A549 (cell line): ENCODE measurements around the gene TPI1. TPM values are rescaled to one million over a fixed set of nuclear protein-coding genes. Genes with fewer than 3 reads are reported as not detected.

Experiments
- ATAC-seq, 2 experiments: fragments of 200-7000 bp in 1 of 2; fragments of >200 bp in 1 of 2; cut with Nextera tagmentation in 1 of 2; cut with Tn5 transposase in 1 of 2; 3 replicates each; pipeline versions ENCODE4 v1.8.0 to v1.9.1; 2018 to 2020; ENCODE audit warnings: mild to moderate bottlenecking in 1 of 2, moderate library complexity in 1 of 2
- CTCF ChIA-PET: fragments of 300-600 bp; sonication (Branson Sonifier 250); formaldehyde crosslinking; extraction: SDS; loops from one replicate; lab custom pipeline; 2021; ENCODE audit warnings: antibody characterized with exemption, inconsistent platforms; lab: Yijun Ruan, JAX
- POLR2A ChIA-PET: fragments of 350-600 bp; formaldehyde crosslinking; extraction: SDS; loops from one replicate; lab custom pipeline; 2021; ENCODE audit warnings: antibody characterized with exemption, inconsistent platforms; lab: Yijun Ruan, JAX
- DNase-seq, 2 experiments: peaks; one replicate each; pipeline versions ENCODE4 v3.0.0 to v3.0.0-alpha.2; 2011 to 2016; ENCODE audit warnings: low read depth in 1 of 2, low spot score in 1 of 2
- FAIRE-seq: peaks from 2 replicates; lab custom pipeline; 2011; peaks lifted over from hg19 to GRCh38; lab: Jason Lieb, UNC
- H3K27ac ChIP-seq, 2 experiments: fragments of >200 bp; sonication (Bioruptor Twin); formaldehyde crosslinking; 3 replicates each; pipeline ENCODE4 v1.5.1; 2016 to 2017
- H3K4me1 ChIP-seq: fragments of >200 bp; sonication (Bioruptor Twin); formaldehyde crosslinking; 3 replicates; pipeline ENCODE4 v1.6.1; 2016
- H3K4me2 ChIP-seq: fragments of >200 bp; sonication (Bioruptor Twin); formaldehyde crosslinking; 3 replicates; pipeline ENCODE4 v1.6.1; 2016
- H3K4me3 ChIP-seq: fragments of >200 bp; sonication (Bioruptor Twin); formaldehyde crosslinking; 3 replicates; pipeline ENCODE4 v1.5.1; 2016
- H3K9me3 ChIP-seq: fragments of >200 bp; sonication (Bioruptor Twin); formaldehyde crosslinking; 3 replicates; pipeline ENCODE4 v1.6.1; 2016
- ATOH8 ChIP-seq: fragments of 250-450 bp; sonication (Bioruptor Pico); IDR thresholded peaks from 2 replicates; pipeline ENCODE4 v1.5.0; 2020; ENCODE audit warnings: low read depth, mild to moderate bottlenecking, moderate library complexity
- CBX2 ChIP-seq: fragments of 200-600 bp; sonication (generic); IDR thresholded peaks from 2 replicates; pipeline ENCODE4 v1.6.1; 2016; ENCODE audit warnings: low read depth, mild to moderate bottlenecking, borderline replicate concordance
- CHD4 ChIP-seq: fragments of 200-600 bp; sonication (generic); IDR thresholded peaks from 2 replicates; pipeline ENCODE4 v1.6.1; 2016; ENCODE audit warnings: antibody characterized with exemption, mild to moderate bottlenecking, borderline replicate concordance
- E2F6 ChIP-seq: IDR thresholded peaks from 2 replicates; pipeline ENCODE4 v1.6.1; 2012; ENCODE audit warnings: low read depth, borderline replicate concordance
- EP300 ChIP-seq, 2 experiments: fragments of >200 bp; sonication (Bioruptor Twin); formaldehyde crosslinking; IDR thresholded peaks; 2 replicates in 1 of 2; 3 replicates in 1 of 2; pipeline ENCODE4 v1.6.1; 2016 to 2017
- ESRRA ChIP-seq: fragments of 150-350 bp; IDR thresholded peaks from 2 replicates; pipeline ENCODE4 v1.6.1; 2014; ENCODE audit warnings: mild to moderate bottlenecking, low read length, borderline replicate concordance
- GATA3 ChIP-seq: IDR thresholded peaks from 2 replicates; pipeline ENCODE4 v1.6.1; 2012; ENCODE audit warnings: borderline replicate concordance
- HOXB5 ChIP-seq: fragments of 250-450 bp; sonication (Bioruptor Pico); IDR thresholded peaks from 2 replicates; pipeline ENCODE4 v1.5.0; 2020; ENCODE audit warnings: mild to moderate bottlenecking, moderate library complexity
- MAFK ChIP-seq: fragments of 450-650 bp; IDR thresholded peaks from 2 replicates; pipeline ENCODE4 v1.6.1; 2014; ENCODE audit not compliant: partially characterized antibody
- MAZ ChIP-seq: fragments of 150-350 bp; IDR thresholded peaks from 2 replicates; pipeline ENCODE4 v1.6.1; 2014; ENCODE audit warnings: antibody characterized with exemption, low read depth, low read length, borderline replicate concordance
- MYC ChIP-seq: IDR thresholded peaks from 2 replicates; pipeline ENCODE4 v1.6.1; 2012; ENCODE audit warnings: mild to moderate bottlenecking, inconsistent platforms, low read length, improper control_type of control experiment, borderline replicate concordance
- NFE2L2 ChIP-seq: fragments of 150-350 bp; conservative IDR thresholded peaks from 2 replicates; pipeline ENCODE4 v1.6.1; 2014; ENCODE audit warnings: low read length
- NR3C1 ChIP-seq: fragments of >200 bp; sonication (Bioruptor Twin); formaldehyde crosslinking; IDR thresholded peaks from 3 replicates; pipeline ENCODE4 v1.6.1; 2017
- POLR2AphosphoS2 ChIP-seq: conservative IDR thresholded peaks from 2 replicates; pipeline ENCODE4 v1.6.1; 2012; ENCODE audit warnings: low read length, improper control_type of control experiment, inconsistent platforms
- RAD21 ChIP-seq, 2 experiments: fragments of >200 bp in 1 of 2; sonication (Bioruptor Twin) in 1 of 2; formaldehyde crosslinking in 1 of 2; IDR thresholded peaks in 1 of 2; conservative IDR thresholded peaks in 1 of 2; 2 replicates in 1 of 2; 3 replicates in 1 of 2; pipeline ENCODE4 v1.6.1; 2012 to 2018; ENCODE audit warnings: inconsistent platforms in 1 of 2
- RARB ChIP-seq: fragments of 250-450 bp; sonication (Bioruptor Pico); IDR thresholded peaks from 2 replicates; pipeline ENCODE4 v1.8.0; 2021; ENCODE audit warnings: mild to moderate bottlenecking, moderate library complexity
- RCOR1 ChIP-seq: fragments of 150-350 bp; IDR thresholded peaks from 2 replicates; pipeline ENCODE4 v1.6.1; 2014; ENCODE audit warnings: antibody characterized with exemption, low read length, low read depth
- SMC3 ChIP-seq: fragments of >200 bp; sonication (Bioruptor Twin); formaldehyde crosslinking; IDR thresholded peaks from 3 replicates; pipeline ENCODE4 v1.6.1; 2018; ENCODE audit warnings: inconsistent platforms
- TFCP2L1 ChIP-seq: fragments of 250-450 bp; sonication (Bioruptor Pico); IDR thresholded peaks from 2 replicates; pipeline ENCODE4 v1.5.0; 2021; ENCODE audit warnings: mild to moderate bottlenecking
- TP53 ChIP-seq: fragments of 250-450 bp; sonication (Bioruptor Pico); IDR thresholded peaks from 2 replicates; pipeline ENCODE4 v1.5.0; 2021; ENCODE audit warnings: mild to moderate bottlenecking, moderate library complexity
- ZC3H11A ChIP-seq: fragments of 450-650 bp; IDR thresholded peaks from 2 replicates; pipeline ENCODE4 v1.6.1; 2014; ENCODE audit warnings: antibody characterized with exemption, mild to moderate bottlenecking
- ZFP36 ChIP-seq: fragments of 450-650 bp; IDR thresholded peaks from 2 replicates; pipeline ENCODE4 v1.6.1; 2014; ENCODE audit warnings: borderline replicate concordance; ENCODE audit not compliant: partially characterized antibody
- ZNF302 ChIP-seq: fragments of 250-450 bp; sonication (Bioruptor Pico); IDR thresholded peaks from 2 replicates; pipeline ENCODE4 v1.9.0; 2021; ENCODE audit warnings: inconsistent platforms, mild to moderate bottlenecking, moderate library complexity
- WGBS: methylation state at CpG from one replicate; pipeline ENCODE4 v1.1.6; 2017; ENCODE audit errors: missing lambda C conversion rate; 5-methylcytosine and 5-hydroxymethylcytosine counted together
- polyA plus RNA-seq, 4 experiments: library from polyadenylated mRNA; depleted of rRNA in 3 of 4; stranded (reverse); fragments of >200 nt; fragmentation: RNase III in 1 of 4; extraction: RNeasy Plus Mini Kit Qiagen cat#74134 plus additional on column Dnase treatment in 1 of 4; gene quantifications; 2 replicates in 3 of 4; 3 replicates in 1 of 4; pipeline ENCODE4 v1.2.3, GENCODE V29; 2011 to 2017

TPI1 gene
- polyA plus RNA-seq, 2 of the 4 experiments (the other 2 are of a cell fraction) = 1,293 to 1,913 TPM

GRCh38 chr12:6818222-6818621 lies 49.1 kb upstream of the TPI1 start:
- H3K4me3 ChIP-seq = no peak overlapping the region
- H3K4me2 ChIP-seq = no peak overlapping the region
- H3K9me3 ChIP-seq = no peaks in the 10 kb centered on the region
- H3K4me1 ChIP-seq = peaks cover 12% of the 10 kb centered on the region
- DNase-seq (no peak), FAIRE-seq (no peak), ATAC-seq (no peak)
- POLR2A ChIA-PET = interaction anchor here (0.6 to 1.4 kb wide), 2 partner anchors 65 to 129 kb away, joined by 5 read pairs; partner anchors contain the start of genes MLF2 and ZNF384
- CTCF ChIA-PET = interaction anchor here (0.6 to 29.8 kb wide), 3 partner anchors 9 to 64 kb away, joined by 3 to 306 read pairs (median 3); partner anchors contain the start of gene MLF2
- TF ChIP-seq CBX2 = no peak
- no peak for TF ChIP-seq RAD21 (conservative IDR thresholded peaks at IDR 0.05 in 1 of 2, IDR thresholded peaks at IDR 0.05 in 1 of 2)
- TF ChIP-seq EP300 (IDR thresholded peaks at IDR 0.05) = no peak
- TF ChIP-seq MYC = no peak
- no peak for TF ChIP-seq NFE2L2
- no peak for TF ChIP-seq ZNF302 (CRISPR knock-in tag)
- TF ChIP-seq NR3C1 = no peak
- TF ChIP-seq CHD4 = no peak
- no peak for TF ChIP-seq ESRRA
- no peak for TF ChIP-seq TFCP2L1 (CRISPR knock-in tag)
- TF ChIP-seq POLR2AphosphoS2 = no peak
- no peak for TF ChIP-seq MAFK
- no peak for TF ChIP-seq ZC3H11A
- 80% methylated on average over 10 of the region's 10 CpGs for WGBS
- no peak overlapping the region for H3K27ac ChIP-seq

GRCh38 chr12:6818645-6819044 lies 48.7 kb upstream of the TPI1 start:
- Histone ChIP-seq H3K4me1 (peaks cover 12% of the 10 kb centered on the region), H3K27ac (no peak overlapping the region), H3K4me2 (no peak overlapping the region), H3K9me3 (no peaks in the 10 kb centered on the region), H3K4me3 (no peak overlapping the region)
- ChIA-PET CTCF (interaction anchor here (0.6 to 29.8 kb wide), 4 partner anchors 9 to 65 kb away, joined by 3 to 306 read pairs (median 3); partner anchors contain the start of gene MLF2), POLR2A (interaction anchor here (0.6 to 1.4 kb wide), 2 partner anchors 66 to 130 kb away, joined by 5 read pairs; partner anchors contain the start of genes MLF2 and ZNF384)
- FAIRE-seq (no peak), ATAC-seq (no peak), DNase-seq (no peak)
- 95% methylated on average over 5 of the region's 5 CpGs for WGBS
- TF ChIP-seq GATA3 = no peak
- TF ChIP-seq RARB = no peak
- no peak for TF ChIP-seq HOXB5
- no peak for TF ChIP-seq ATOH8 (CRISPR knock-in tag)
- TF ChIP-seq NFE2L2 = no peak
- no peak for TF ChIP-seq TP53 (CRISPR knock-in tag)
- no peak for TF ChIP-seq E2F6
- TF ChIP-seq RCOR1 = no peak
- TF ChIP-seq ZFP36 = no peak
- no peak for TF ChIP-seq SMC3
- TF ChIP-seq MAZ = no peak
